Measurements from ENCODE around the gene DYNC2H1.

The DYNC2H1 gene

DNA sequence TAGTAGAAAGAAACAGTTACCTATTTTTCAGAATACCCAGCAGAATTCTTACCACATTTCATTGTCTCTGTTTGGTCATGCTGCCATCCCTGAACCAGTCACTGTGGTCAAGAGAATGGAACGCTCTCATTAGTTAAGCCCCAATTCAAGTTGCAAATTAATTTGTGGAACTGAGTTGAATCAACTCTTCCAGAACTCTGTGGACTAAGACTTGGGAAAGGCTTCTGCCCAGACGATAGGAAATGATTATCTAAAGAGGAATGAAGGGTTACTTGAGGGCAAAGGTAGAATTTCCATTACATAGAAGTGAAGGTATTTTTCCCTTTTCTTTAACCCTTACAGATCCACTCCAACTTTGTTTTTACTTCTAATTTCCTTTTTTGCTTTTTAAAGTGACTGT, 286.4 kb downstream of the DYNC2H1 start:
- no peak for DNase-seq (ENCODE audit: low read depth)
- H3K4me3 ChIP-seq (ENCODE audit: low read depth, low read length), result no peak overlapping the region
- TF ChIP-seq, protein P1, sequence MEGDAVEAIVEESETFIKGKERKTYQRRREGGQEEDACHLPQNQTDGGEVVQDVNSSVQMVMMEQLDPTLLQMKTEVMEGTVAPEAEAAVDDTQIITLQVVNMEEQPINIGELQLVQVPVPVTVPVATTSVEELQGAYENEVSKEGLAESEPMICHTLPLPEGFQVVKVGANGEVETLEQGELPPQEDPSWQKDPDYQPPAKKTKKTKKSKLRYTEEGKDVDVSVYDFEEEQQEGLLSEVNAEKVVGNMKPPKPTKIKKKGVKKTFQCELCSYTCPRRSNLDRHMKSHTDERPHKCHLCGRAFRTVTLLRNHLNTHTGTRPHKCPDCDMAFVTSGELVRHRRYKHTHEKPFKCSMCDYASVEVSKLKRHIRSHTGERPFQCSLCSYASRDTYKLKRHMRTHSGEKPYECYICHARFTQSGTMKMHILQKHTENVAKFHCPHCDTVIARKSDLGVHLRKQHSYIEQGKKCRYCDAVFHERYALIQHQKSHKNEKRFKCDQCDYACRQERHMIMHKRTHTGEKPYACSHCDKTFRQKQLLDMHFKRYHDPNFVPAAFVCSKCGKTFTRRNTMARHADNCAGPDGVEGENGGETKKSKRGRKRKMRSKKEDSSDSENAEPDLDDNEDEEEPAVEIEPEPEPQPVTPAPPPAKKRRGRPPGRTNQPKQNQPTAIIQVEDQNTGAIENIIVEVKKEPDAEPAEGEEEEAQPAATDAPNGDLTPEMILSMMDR (IDR thresholded peaks at IDR 0.05; ENCODE audit: low read depth, low read length), result no peak
- TF ChIP-seq, protein P2, sequence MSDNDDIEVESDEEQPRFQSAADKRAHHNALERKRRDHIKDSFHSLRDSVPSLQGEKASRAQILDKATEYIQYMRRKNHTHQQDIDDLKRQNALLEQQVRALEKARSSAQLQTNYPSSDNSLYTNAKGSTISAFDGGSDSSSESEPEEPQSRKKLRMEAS (IDR thresholded peaks at IDR 0.05; ENCODE audit: low read depth, low read length), result no peak
- TF ChIP-seq MYC (IDR thresholded peaks at IDR 0.05; ENCODE audit: low read depth, low read length) (no peak), POLR2A (IDR thresholded peaks at IDR 0.05; ENCODE audit: extremely low read depth, insufficient read length) (no peak)

DNA sequence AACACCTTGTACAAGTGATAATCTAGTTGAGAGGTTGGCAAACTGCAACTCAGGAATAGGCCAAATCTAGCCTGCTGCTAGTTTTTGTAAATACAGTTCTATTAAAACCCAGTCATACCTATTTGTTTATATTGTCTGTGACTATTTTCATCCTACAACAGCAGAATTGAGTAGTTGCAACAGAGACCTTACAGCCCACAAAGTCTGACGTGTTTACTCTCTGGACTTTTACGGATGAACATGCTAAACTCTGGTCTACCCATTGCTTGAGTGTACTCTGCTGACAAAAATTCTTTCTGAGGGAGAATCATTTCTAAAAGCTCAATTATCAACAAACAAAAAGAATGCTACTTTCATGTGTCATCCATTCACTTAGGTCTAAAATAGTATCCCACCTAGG, 287.0 kb downstream of the DYNC2H1 start:
- no peak for DNase-seq (ENCODE audit: low read depth)
- TF ChIP-seq, protein P2 (IDR thresholded peaks at IDR 0.05; ENCODE audit: low read depth, low read length), result no peak
- TF ChIP-seq POLR2A (IDR thresholded peaks at IDR 0.05; ENCODE audit: extremely low read depth, insufficient read length) (no peak), MYC (IDR thresholded peaks at IDR 0.05; ENCODE audit: low read depth, low read length) (no peak)
- TF ChIP-seq, protein P1 (IDR thresholded peaks at IDR 0.05; ENCODE audit: low read depth, low read length), result no peak
- no peak overlapping the region for H3K4me3 ChIP-seq (ENCODE audit: low read depth, low read length)

- no peak for TF ChIP-seq MYC (IDR thresholded peaks at IDR 0.05; ENCODE audit: low read depth, low read length)
- TF ChIP-seq, protein P1 (IDR thresholded peaks at IDR 0.05; ENCODE audit: low read depth, low read length), result no peak
- TF ChIP-seq, protein P2 (IDR thresholded peaks at IDR 0.05; ENCODE audit: low read depth, low read length), result no peak
- no peak for TF ChIP-seq POLR2A (IDR thresholded peaks at IDR 0.05; ENCODE audit: extremely low read depth, insufficient read length)
- no peak for DNase-seq (ENCODE audit: low read depth)
- no peak overlapping the region for H3K4me3 ChIP-seq (ENCODE audit: low read depth, low read length)
Measured at GRCh38 chr11:103397369-103397768, 288.1 kb downstream of the DYNC2H1 start.

DNA sequence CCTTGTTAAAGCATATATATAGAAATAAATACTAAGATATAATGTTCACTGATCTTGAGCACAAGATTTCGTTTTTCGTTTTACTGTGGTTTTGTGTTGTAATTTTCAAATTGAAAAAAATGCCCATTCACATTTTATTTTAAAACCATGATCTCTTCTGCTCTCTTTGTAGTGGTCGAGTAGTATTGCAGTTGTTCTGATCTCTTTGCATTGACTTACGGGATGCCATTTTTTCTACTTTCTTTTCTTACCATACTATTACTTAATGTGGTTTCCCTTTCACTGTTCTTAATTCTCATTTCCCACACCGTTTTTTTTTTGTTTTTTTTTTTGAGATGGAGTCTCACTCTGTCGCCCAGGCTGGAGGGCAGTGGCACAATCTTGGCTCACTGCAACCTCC, 289.6 kb downstream of the DYNC2H1 start:
- H3K4me3 ChIP-seq (ENCODE audit: low read depth, low read length), result no peak overlapping the region
- no peak for DNase-seq (ENCODE audit: low read depth)
- TF ChIP-seq MYC (IDR thresholded peaks at IDR 0.05; ENCODE audit: low read depth, low read length) (no peak), POLR2A (IDR thresholded peaks at IDR 0.05; ENCODE audit: extremely low read depth, insufficient read length) (no peak)

GRCh38 chr11:103406357-103406756, 297.1 kb downstream of the DYNC2H1 start:
- DNase-seq (ENCODE audit: low read depth), result no peak
- TF ChIP-seq, protein P2 (IDR thresholded peaks at IDR 0.05; ENCODE audit: low read depth, low read length), result no peak
- TF ChIP-seq POLR2A (IDR thresholded peaks at IDR 0.05; ENCODE audit: extremely low read depth, insufficient read length) (no peak), MYC (IDR thresholded peaks at IDR 0.05; ENCODE audit: low read depth, low read length) (no peak)
- TF ChIP-seq, protein P1 (IDR thresholded peaks at IDR 0.05; ENCODE audit: low read depth, low read length), result no peak
- no peak overlapping the region for H3K4me3 ChIP-seq (ENCODE audit: low read depth, low read length)

DNA sequence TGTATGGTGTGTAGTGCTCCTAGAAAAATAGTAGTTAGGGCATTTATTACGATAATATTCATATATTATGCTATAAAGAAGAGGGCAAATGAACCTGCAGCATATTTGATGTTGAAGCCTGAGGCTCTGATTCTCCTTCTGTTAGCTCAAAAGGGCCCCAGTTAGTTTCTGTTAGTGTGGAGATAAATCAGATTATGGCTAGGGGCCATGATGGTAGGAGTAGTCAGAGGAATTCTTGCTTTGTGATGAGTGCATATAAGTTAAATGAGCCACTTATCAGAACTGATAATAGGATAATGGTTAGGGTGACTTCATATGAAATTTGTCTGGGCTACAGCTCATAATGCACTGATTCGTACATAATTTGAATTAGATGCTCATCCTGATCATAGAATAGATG, 298.4 kb downstream of the DYNC2H1 start:
- no peak overlapping the region for H3K4me3 ChIP-seq (ENCODE audit: low read depth, low read length)
- TF ChIP-seq POLR2A (IDR thresholded peaks at IDR 0.05; ENCODE audit: extremely low read depth, insufficient read length) (no peak), MYC (IDR thresholded peaks at IDR 0.05; ENCODE audit: low read depth, low read length) (no peak)
- TF ChIP-seq, protein P1 (IDR thresholded peaks at IDR 0.05; ENCODE audit: low read depth, low read length), result no peak
- TF ChIP-seq, protein P2 (IDR thresholded peaks at IDR 0.05; ENCODE audit: low read depth, low read length), result no peak
- no peak for DNase-seq (ENCODE audit: low read depth)
